HG03066 (cell line): Measurements from ENCODE around the gene IL36B.

Source experiments
- ATAC-seq: cut with Tn5 transposase; IDR thresholded peaks from one replicate; pipeline ENCODE4 v1.9.1; 2021; ENCODE audit warnings: low read depth; ENCODE audit not compliant: unreplicated experiment

The IL36B gene

DNA sequence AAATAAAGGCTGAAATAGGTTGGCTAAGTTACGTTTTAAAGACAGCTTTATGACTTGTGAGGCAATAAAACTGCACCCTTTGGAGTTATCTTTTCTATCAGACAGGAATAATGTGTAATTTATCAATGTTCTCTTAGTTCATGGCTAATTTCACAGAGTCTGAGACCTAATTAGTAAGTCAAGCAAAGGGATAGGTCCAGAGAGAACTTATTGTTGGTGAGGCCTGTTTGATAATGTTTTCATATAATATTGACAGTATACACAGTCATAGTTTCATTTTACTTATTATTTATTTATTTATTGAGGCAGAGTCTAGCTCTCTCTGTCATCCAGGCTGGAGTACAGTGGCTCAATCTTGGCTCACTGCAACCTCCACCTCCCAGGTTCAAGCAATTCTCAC lies 4.5 kb upstream of the IL36B start:
- ATAC-seq = no peak

DNA sequence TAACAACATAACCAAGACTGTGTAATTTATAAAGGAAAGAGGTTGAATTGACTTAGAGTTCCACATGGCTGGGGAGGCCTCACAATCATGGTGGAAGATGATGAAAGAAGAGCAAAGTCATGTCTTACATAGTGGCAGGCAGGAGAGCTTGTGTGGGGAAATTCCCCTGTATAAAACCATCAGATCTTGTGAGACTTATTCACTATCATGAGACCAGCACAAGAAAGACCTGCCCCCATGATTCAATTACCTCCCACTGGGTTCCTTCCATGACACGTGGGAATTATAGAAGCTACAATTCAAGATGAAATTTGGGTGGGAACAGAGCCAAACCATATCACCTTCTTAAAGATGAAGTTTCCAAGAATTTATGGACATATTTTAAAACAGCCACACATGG lies 3.9 kb upstream of the IL36B start:
- no peak for ATAC-seq

DNA sequence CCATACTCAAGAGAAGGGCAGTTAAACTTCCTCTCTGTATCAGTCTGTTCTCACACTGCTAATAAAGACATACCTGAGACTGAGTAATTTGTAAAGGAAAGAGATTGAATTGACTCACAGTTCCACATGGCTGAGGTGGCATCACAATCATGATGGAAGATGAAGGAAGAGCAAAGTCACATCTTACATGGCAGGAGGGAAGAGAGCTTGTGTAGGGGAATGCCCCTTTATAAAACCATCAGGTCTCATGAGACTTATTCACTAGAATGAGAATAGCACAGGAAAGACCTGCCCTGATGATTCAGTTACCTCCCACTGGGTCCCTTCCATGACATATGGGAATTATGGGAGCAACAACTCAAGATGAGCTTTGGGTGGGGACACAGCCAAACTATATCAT lies 1.4 kb upstream of the IL36B start:
- no peak for ATAC-seq

DNA sequence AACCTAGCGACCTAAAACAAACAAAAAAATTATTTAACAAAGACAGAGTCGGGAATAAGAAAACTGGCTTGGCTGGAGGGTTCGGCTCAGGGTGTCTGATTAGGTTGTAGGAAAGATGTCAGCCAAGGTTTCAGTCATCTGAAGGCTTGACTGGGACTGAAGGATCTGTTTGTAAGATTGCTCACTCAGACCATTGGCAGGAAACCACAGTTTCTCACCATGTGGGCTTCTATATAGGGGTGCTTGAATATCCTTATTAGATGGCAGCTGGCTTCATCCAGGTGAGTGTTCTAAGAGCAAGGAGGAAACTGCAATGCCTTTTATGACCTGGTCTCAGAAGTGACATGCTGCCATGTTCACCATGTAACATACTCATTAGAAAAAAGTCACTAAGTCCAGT lies 999 bp upstream of the IL36B start:
- ATAC-seq = no peak

DNA sequence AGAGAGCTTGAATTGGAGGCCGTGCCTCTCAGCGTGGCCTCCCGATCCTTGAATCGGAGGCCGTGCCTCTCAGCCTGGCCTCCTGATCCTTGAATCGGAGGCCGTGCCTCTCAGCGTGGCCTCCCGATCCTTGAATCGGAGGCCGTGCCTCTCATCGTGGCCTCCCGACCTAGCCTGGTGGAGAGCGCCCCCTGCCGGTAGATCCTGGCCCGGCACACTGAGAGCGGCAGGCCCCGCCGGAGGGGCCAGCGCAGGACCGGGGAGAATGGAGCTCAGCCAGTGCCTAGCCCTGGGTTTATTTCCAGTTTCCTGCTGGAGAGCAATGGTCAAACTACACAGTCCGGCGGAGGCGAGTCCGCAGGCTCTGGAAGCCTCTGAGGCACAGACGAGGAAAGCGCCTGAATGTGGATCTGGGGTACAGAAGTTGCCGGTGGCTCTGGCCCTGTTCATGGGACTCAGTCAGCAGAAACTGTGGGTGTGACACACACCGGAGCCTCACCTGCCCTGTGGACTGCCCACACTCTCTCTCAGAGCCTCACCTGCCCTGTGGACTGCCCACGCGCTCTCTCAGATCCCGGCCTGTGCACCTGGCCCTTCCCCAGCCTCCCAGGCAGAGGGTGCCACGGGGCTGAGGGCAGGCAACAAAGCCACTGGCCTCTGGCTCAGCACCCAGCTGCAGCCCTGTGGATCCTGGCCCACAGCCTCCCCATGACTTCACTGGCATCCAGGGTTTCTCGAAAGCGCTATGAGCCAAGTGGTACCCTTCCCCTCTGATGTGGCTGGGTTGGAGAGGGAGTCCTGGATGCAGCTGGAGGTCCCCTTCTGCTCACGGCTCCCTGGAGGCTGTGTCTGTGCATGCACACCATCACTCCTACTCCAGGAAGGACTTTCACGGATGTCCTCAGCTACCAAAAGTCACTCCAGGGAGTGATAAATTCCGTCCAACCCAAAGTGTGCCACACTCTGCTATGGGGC lies 1.5 kb downstream of the IL36B start:
- no peak for ATAC-seq

DNA sequence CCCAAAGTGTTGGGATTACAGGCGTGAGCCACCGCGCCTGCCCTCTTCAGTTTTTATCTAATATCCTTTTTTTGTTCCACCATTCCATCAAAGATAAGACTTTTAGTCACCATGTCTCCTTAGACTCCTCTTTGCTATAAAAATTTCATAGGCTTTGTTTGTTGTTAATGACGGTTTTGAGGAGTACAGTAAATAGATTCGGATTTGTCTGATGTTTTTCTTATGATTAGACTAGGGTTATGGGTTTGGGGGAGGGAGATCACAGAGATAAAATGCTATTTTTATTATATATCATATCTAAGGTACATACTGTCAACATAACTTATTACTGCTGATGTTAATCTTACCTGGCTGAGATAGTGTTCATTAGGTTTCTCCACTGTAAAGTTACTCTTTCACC lies 6.2 kb downstream of the IL36B start:
- no peak for ATAC-seq

DNA sequence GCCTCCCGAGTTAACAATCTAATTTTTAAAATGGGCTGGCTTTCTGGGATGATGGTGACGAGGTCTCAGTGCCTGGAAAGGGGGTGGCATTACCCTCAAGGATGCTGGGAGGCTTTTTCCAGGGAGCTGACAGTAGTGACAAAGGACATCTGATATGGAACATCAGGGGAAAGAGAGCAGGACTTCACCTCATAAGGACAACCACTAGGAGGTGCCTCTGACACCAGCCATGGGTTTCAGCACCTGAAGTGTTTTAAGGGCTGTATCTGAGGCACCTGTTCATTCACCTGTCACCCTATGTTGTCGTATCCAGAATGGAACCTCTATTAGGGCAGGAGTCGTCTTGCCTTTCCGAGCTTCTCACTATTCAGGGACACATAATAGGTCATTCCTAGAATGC lies 10.8 kb downstream of the IL36B start:
- ATAC-seq = no peak

DNA sequence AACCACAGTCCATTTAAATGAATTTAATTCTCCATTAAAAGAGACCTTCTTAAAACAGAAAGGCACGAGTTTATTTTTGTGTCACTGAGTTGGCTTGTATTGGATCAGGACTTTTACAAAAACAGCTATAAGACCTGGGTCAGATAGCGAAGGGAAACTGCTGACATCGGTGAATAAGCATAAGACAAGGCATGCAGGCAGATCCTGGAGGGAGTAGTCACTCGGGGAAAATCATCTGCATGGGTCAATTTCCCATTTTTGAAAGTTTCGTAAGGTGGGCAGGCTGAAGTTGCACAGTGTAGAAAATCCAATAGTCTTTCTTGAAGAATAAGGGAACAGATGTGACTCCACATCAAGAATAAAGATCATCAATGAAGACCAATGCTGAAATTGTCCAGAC lies 12.9 kb downstream of the IL36B start:
- no peak for ATAC-seq

DNA sequence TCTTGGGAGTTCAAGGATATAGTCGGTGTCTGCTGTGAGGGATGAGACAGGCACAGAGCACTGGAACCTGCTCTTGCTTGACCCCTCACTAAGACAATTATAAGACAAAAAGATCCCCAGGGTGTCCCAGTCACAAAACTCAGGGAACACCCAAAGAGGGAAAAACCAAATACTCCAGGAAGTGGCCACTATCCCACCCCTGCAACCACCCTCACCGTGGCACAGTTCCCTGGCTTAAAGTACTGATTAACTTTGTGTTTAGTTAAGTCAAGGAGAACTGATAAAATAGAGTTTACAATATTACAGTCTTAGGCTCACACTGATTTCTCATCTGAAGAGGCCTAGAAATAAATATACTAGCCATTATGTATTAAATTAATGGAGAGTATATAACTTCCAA lies 13.5 kb downstream of the IL36B start:
- no peak for ATAC-seq

DNA sequence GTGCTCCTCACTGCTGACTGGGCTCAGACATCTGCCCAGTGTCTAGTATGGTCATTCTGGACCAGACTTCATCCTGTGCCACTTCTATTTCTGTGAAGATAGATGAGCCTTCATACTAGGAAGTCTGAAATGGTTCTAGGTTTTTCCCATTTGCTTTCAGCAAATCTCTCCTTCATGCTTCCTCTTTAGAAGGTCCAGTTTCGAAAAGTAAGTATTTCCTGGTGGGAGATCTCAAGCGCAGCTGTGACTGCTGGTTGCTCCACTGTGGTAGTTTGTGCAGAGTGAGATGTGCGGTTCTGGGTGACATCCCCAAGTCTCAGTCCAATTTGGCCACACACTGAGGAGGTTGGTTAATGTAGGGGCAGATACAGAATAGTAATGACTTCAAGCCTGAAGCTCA lies 14.4 kb downstream of the IL36B start:
- ATAC-seq = no peak

DNA sequence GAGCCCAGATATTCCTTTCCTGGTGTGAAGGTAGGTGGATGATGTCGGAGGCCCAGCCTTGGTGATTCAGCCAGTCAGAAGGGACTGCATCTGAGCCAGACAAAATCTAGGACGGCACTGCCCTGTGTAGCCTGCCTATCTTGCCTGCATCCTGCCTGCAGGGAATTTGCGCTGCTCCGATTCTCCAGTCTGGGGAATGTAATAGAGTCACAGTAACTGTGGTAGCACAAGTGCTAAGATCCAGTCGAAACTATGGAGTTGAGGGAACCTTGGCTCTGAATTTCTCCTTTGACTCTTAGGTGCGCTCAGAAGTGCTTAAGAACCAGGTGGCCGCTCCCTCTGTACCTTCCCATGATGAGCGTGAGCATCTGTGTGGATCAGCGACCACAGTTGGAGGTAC lies 15.9 kb downstream of the IL36B start:
- no peak for ATAC-seq

DNA sequence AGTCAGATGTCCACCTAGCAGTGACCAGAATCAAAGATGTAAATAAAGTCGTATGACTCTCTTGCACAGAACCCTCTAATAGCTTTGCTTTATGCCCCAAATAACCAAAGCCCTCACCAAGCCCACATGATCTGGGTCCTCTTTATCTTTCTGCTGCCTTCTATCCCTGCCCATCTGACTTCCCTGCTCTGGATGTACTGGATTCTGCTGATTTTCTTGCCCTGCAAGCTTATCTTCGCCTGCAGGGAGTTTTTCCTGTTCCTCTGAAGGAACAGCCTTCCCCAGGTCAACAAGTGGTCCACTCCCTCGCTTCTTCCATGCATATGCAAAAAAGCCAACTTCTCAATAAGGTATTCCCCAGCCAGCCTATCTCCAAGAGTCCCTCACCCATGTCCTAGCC lies 18.7 kb downstream of the IL36B start:
- ATAC-seq = no peak

DNA sequence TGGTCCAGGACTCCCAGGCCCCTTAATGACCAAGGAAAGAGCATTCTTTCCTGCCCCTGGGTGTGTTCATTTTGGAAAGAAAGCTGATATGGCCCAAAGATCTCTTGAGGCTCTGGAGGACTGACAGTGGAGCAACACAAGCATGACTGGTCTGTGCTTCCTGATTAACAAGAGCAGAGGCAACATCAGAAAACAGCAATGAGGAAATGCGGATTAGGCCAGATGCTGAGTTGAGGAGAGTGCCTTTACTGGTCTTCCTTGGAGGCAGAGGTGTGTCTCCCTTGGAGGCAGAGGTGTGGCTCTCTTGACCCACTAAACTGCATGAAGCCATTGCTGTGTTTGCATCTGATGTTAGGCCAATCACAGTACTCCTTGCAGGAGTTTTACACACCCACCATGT lies 19.9 kb downstream of the IL36B start:
- ATAC-seq = no peak

DNA sequence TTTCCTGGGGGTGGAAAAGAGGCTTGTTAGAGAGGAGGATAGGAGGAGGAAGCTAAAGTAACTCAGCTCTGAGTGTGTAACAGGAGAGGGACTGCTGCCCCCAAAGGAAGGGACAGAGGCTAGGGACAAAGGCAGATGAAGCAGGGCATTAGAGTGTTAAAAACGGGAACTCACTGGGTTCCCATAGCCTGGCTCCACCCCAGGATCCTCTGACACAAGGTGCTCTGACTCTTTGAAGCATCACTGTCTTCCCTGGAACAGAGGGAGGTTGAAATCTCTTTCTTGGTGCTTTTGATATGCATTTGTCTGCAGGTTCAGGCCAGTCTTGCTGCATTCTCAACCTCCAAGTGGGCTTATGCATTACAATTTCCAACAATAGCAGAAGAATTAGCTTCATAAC lies 24.6 kb downstream of the IL36B start:
- no peak for ATAC-seq

DNA sequence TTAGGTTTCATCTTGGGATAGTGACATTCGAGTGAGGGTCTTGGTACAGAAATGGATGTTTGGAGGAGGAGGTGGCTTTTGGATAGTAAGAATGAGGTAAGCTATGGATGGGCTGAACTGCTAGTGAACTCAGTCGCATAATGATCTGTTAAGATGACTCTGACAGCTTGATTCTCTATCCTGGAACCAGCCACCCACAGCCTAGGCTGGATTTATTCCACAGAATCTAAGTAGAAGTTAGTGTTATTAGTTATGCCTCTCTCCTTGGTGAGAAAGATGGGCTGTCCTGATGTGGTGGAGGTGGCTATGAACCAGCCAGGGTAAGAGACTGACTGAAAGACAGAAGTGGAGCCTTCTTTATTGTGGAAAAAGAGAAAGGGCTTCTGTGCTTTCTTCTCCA lies 25.0 kb downstream of the IL36B start:
- no peak for ATAC-seq

DNA sequence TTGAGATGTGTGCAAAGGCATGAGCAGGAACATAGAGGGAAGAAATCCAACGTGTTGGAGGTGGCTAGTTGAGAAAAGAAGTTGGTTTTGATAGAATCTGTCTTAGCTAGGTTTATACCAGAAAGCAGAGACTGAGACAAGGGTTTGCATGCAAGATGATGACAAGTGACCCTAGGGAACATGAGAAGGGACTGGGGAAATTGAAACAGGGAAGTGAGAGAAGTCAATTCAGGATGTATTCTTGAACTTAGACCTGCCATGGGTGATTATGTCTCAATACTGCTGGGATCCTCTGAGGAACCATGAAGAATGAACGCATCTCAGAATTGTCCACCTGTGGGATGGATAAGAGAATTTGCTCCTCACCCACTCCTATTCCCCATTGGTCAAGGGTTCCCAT lies 26.9 kb downstream of the IL36B start:
- no peak for ATAC-seq

DNA sequence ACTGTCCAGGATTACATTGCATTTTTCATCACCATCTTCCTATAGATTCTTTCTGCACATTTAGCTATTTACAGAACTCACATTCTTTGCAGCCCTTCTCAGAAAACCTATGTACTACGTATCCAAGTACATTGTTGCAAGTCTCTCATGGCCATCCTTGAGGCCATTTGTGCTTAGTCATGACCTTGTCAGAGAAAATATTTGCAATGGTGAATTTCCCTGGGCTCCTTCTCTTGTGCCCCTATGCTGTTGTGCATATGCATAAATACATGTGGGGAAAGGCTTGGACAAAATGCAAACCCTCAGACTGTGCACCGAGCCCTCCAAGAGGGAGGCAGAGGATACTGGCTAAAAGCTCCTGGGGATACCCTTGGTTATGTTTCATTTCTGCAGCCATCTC lies 27.9 kb downstream of the IL36B start:
- ATAC-seq = no peak

DNA sequence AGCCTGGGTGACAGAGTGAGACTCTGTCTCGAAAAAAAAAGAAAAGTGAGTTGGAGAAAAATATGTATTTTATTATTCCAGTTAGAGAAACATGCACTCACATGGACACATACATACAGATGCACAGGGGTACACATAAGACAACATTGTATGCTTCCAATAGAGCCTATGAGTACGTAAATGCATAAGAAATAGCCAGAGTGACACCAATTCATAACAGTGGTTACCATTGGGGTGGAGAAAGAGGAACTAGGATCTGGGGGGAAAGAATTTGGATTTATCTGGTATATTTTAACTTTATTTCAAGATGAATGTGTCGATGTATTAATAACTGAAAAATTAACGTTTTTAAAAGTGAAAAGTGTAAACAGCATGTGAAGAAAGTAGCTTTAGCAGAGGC lies 31.4 kb downstream of the IL36B start:
- ATAC-seq = no peak

DNA sequence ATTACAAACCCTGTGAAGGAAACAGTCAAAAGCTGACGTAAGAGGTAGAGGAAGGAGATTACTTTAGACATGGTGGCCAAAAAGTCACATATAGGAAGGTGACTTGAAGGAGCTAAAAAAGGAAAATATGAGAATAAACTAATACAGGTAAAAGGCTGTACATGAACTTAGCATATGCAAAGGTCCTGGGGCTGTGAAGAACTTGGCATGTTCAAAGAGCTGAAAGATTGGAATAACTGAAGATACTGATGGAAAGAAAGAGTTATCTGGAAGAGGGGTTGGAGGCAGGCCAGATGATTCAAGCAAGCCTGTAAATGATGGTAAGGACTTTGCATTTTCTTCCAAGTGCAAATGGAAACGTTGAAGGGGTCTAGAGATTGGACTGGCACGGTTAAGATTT lies 34.2 kb downstream of the IL36B start:
- ATAC-seq = no peak

DNA sequence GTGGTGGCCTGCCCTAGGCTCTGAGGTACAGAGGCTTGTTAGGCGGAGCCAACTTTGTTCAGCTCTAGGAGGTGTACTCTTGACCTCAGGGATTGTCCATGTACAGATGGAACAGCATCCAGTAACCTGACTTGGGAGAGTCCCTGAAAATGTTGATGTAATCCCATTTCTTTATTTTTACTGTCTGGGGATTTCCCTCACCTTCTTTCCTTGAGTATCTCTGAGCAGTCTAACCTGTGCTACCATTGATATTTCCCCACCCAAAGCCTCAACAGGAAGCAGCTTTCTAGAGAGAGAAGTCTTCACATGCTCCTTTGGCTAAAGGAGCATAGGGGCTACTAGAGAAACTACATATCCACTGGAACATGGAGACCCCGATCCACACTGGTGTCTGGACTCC lies 37.0 kb downstream of the IL36B start:
- no peak for ATAC-seq

DNA sequence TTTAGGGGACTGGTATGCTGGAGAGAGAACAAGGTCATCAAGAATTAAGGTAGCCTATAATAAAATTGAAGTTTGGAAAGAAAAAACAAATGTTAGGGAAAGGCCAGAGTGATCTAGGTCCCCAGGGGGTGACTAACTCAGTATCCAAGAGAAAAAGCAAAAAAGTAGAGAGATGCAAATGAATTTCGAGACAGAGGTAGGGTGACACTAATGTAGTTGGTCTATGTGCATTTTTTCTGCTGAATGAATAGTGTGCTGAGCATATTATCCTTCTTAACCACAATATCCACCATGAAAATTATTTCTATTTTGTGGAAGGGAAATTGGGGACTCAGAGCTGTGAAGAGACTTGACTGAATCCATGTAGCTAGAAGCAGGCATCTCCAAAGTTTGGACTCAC lies 37.6 kb downstream of the IL36B start:
- ATAC-seq = no peak

DNA sequence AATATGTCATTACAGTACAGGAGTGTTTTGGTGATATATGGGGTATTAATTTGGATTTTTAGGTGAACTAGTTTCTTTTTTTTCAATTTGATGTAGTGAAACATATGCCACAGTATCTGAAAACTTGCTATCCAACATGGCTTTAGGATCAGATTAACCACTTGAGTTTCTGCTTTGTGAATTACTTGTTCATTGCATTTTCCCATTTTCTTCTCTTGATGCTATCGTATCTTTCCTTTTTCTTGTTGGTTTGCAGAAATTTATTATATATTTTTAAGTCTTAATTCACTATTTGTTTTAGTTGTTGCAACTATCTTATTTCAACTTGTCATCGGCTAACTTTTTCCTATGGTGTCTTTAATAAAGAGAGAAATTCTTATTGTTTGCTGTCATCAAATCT lies 38.6 kb downstream of the IL36B start:
- no peak for ATAC-seq

DNA sequence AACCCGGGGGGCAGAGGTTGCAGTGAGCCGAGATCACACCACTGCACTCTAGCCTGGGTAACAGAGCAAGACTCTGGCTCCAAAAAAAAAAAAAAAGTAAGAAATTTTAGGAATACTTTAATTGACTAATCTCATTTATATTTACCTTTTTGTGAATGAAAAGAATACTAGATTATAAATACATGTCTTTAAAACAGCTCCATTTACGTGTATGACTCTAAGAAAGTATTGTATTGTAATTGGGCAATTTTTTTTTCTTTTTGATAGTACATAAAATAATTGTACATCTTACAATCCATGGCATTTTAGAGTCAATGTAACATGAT lies 39.4 kb downstream of the IL36B start:
- no peak for ATAC-seq
